ENCODE data around the gene STMND1.

DNA sequence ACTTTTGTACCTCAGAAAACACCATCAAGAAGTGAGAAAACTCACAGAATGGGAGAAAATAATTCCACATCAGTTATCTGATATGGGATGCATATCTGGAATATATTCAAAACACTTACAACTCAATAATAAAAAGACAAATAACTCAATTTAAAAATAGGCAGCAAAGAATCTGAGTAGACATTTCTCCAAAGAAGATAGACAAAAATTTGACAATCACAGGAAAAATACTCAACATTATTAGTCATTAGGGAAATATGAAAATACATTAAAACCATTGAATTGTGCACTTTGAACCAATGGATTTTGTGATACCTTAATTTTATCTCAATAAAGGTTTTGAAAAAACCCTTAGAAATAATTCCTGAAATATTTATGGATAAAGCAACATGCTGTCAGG, 36.9 kb upstream of the STMND1 start:
- TF ChIP-seq, protein P1, sequence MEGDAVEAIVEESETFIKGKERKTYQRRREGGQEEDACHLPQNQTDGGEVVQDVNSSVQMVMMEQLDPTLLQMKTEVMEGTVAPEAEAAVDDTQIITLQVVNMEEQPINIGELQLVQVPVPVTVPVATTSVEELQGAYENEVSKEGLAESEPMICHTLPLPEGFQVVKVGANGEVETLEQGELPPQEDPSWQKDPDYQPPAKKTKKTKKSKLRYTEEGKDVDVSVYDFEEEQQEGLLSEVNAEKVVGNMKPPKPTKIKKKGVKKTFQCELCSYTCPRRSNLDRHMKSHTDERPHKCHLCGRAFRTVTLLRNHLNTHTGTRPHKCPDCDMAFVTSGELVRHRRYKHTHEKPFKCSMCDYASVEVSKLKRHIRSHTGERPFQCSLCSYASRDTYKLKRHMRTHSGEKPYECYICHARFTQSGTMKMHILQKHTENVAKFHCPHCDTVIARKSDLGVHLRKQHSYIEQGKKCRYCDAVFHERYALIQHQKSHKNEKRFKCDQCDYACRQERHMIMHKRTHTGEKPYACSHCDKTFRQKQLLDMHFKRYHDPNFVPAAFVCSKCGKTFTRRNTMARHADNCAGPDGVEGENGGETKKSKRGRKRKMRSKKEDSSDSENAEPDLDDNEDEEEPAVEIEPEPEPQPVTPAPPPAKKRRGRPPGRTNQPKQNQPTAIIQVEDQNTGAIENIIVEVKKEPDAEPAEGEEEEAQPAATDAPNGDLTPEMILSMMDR (IDR thresholded peaks at IDR 0.05) = no peak
- TF ChIP-seq POLR2A (IDR thresholded peaks at IDR 0.05) = no peak

Data from suprapubic skin (tissue), 3 donors.